HG03378 (cell line): ENCODE measurements around the gene BUD31.
"Not testable (repeated sequence)": the region's sequence is repeated elsewhere in the genome, so short reads cannot be mapped to it uniquely, and the experiment has no call there.

ENCODE experiments used
- ATAC-seq: cut with Tn5 transposase; IDR thresholded peaks from one replicate; pipeline ENCODE4 v1.9.1; 2021; ENCODE audit warnings: mild to moderate bottlenecking, moderate library complexity; ENCODE audit not compliant: unreplicated experiment

The BUD31 gene

DNA sequence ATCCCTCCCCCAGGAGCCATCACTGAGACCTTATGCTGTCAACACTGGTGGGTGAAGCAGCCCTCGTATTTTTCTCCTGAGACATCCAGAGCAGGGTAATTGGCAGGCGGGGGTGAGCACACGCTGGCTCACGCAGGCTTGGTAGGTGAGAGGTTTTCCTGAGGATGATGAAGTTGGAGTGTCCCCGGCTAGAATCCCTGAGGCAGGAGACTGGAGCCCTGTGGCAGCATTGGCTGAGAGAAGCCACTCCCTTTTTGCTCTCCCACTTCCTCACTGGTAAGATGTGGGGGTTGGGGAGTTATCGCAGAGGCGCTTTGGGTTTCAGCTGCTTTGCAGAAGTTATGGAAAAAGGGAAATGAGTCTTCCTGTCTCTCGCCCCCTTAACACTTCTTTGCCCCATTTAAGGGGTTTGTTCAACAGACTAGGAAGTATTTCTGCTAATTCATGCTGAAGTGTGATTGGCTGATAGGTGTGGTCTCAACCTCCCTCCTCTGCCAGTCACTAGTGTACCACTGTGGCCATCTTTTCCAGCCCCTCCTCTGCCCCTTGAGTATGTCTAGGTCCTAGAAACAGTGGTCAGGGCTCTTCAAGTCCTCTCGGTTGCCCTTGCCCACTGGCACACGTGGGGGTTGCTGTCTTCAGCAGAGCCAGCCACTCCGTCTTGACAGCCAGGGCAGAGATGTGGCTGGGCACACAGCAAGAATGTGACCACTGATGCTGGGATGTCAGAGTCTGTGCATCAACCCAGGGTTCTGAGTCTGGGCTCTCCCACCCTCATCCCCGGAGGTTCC is 28.5 kb upstream of the BUD31 start:
- peak; percentile 31 for ATAC-seq

- ATAC-seq: peak; percentile 74
Observed at GRCh38 chr7:99380823-99381663, 27.7 kb upstream of the BUD31 start.

DNA sequence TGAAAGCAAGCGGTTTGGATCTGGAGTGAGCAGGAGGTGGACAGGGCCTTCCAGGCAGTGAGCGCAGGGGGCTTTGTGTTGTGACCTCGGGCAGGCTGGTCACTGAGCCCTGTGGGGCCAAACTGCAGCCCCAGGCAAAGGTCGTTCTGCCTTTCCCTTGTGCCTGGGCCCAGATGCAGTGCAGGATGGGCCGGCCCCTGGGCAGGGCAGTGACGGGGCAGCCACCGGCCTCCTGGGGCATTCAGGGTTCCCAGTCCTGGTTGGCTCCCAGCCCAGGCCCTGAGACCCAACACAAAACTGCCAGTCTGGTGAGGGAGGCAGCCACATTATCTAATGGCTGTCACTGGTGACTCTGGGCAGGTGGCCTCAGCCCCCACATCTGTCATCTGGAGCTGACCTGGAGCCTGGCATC is 27.1 kb upstream of the BUD31 start:
- ATAC-seq: no peak

DNA sequence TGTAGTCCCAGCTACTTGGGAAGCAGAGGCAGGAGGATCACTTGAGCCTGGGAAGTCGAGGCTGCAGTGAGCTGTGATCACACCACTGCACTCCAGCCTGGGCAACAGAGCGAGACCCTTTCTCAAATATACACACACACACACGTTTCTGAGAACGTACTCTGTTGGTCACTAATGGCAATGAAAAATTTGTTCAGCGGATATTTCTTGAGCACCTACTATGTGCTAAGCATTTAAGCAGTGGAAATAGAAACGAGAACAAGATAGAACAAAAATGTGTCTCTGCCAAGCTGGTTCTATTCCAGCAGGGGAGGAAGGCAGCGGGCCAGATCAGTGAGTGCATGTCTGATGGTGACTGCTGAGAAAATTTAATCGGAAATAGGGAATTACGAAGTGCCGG is 25.6 kb upstream of the BUD31 start:
- no peak for ATAC-seq

- ATAC-seq: no peak
Observed at GRCh38 chr7:99383791-99384370, 24.9 kb upstream of the BUD31 start.

GRCh38 chr7:99384523-99384922 is 24.2 kb upstream of the BUD31 start:
- no peak for ATAC-seq

DNA sequence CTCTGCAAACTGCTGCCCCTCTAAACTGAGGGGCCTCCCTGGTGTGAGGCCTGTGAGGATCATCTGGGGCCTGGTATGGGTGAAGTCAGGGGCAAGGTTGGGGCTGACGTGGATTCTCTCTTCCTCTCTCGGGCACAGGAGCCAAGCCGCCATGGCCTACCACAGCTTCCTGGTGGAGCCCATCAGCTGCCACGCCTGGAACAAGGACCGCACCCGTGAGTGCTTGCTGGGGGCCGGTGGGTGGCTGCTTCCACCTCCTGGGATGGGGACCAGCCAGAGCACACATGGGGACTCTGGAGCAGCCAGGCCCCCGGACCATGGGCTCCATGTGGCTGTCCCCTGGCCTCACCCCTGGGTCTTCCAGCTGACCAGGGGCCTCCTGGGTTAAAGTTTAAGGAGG is 23.2 kb upstream of the BUD31 start:
- no peak for ATAC-seq

GRCh38 chr7:99386584-99387238 is 22.1 kb upstream of the BUD31 start:
- no peak for ATAC-seq

DNA sequence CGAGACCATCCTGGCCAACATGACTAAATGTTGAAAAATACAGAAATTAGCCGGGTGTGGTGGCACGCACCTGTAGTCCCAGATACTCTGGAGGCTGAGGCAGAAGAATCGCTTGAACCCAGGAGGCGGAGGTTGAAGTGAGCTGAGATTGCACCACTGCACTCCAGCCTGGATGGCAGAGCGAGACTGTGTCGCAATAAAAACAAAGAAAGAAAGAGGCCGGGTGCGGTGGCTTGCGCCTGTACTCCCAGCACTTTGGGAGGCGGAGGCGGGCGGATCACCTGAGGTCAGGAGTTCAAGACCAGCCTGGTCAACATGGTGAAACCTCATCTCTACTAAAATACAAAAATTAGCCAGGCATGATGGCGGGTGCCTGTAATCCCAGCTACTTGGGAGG is 21.5 kb upstream of the BUD31 start:
- ATAC-seq: not testable (repeated sequence)

GRCh38 chr7:99387912-99388311 is 20.9 kb upstream of the BUD31 start:
- no peak for ATAC-seq

GRCh38 chr7:99389772-99390171 is 19.0 kb upstream of the BUD31 start:
- no peak for ATAC-seq

GRCh38 chr7:99390941-99391602 is 17.7 kb upstream of the BUD31 start:
- ATAC-seq: no peak

DNA sequence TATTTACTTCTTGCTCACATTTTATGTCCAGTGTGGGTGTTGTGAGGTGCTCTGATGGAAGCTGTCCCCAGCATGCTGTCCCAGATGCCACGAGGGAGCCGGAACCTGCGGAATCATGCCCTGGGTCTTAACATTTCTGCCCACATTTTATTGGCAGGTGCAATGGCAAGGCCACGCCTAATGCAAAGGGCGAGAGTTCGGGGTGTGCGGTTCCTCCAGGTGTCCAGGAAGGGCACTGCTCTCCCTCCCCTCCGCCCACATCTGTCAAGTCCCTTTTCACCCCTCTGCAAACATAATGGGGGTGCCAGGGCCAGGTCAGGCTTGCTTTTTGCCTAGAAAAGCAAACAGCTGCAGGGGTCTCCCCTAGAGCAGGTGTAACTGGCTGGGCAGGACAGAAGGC is 16.7 kb upstream of the BUD31 start:
- no peak for ATAC-seq

DNA sequence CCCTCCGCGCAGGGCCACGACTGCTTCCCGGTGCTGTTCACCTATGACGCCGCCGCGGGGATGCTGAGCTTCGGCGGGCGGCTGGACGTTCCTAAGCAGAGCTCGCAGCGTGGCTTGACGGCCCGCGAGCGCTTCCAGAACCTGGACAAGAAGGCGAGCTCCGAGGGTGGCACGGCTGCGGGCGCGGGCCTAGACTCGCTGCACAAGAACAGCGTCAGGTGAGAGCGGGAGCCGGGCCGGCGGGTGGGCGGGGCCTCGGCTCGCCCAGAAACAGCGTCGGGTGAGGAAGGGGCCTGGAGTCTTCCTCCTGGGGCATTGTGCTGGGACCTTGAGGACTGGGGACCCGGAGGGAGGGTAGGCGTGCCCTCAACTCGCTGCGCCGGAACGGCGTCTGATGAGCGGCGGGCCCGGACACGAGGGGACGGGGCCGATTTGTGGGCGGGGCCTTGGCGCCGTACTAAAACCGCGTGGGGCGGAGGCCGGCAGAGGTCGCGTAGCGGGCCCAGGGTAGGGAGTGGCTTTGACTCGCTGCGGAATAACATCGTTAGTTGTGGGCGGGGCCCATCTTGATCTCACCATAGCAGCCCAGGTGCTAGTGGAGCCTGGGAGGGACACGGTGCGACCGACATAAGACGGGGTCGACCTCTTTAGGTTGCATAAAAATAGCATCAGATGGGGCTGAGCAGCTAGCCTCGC is 16.0 kb upstream of the BUD31 start:
- no peak for ATAC-seq

GRCh38 chr7:99393355-99394187 is 15.2 kb upstream of the BUD31 start:
- no peak for ATAC-seq

DNA sequence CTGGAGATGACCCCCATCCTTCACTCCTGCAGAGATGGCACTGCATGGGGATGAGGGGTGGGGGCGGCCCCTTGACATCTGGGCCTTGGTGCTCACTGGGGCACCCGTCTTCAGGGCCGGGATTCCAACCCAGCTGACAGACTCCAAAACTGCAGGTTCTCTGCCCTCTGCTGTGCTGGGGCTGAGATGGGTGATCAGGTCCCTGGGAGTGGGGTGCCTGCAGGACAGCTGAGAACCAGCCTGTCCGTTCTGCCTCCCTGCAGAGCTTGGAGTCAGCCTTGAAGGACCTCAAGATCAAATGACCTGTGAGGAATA is 14.6 kb upstream of the BUD31 start:
- no peak for ATAC-seq

DNA sequence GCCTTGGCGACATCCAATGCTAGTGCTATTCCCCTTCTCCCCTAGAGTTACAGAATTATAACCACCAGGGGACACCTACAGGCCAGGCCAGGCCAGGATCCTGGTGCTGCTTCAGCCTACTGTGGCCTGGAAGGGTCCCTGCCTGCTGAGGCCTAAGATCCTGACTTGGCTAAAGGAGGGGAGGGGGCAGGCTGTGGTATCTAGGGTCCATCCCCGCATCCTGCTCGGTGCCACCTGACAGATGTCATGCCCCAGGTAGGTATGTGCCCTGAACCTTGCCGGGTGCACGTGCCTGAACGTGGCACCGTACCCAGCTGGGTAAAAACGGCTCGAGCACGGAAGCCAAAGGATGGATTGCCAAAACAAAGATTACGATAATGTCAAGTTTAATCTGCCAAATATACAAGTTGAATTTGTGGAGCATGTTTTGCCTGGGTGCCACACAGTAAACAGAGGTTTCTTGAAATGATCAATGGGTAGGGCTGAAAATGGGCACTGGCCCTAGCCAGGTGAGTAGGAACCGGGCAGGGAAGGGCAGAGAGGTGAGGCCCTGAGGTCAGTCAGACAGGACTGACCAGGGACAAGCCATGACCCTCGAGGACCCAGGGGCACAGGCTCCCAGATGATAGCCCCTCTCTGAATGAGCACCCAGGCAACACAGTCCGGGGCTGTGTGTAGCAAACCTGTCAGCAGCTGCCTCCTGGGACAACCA is 13.0 kb upstream of the BUD31 start:
- ATAC-seq: no peak

GRCh38 chr7:99396418-99397296 is 12.1 kb upstream of the BUD31 start:
- no peak for ATAC-seq
